K562 (cell line): ENCODE data around the gene TDRD10. TPM values are rescaled to one million over a fixed set of nuclear protein-coding genes. Genes with fewer than 3 reads are reported as not detected.

Source experiments
- BMI1 ChIP-seq: fragments of 150-350 bp; IDR thresholded peaks from 2 replicates; pipeline ENCODE4 v1.6.1; 2014; ENCODE audit warnings: low read length
- CBFA2T2 ChIP-seq: fragments of 450-650 bp; conservative IDR thresholded peaks from 2 replicates; pipeline ENCODE4 v1.6.1; 2017; ENCODE audit warnings: mild to moderate bottlenecking
- ELF1 ChIP-seq: fragments of 200-800 bp; sonication (Bioruptor generic); IDR thresholded peaks from 2 replicates; pipeline ENCODE4 v1.6.1; 2016; ENCODE audit warnings: missing genetic modification characterization, missing compliant biosample characterization
- ETV6 ChIP-seq, 3 experiments: fragments of 150-350 bp in 1 of 3; sonication (generic) in 1 of 3; formaldehyde crosslinking in 1 of 3; IDR thresholded peaks; 2 replicates each; pipeline versions ENCODE4 v1.6.1 to v1.8.0; 2014 to 2022; ENCODE audit warnings: borderline replicate concordance in 2 of 3, low read depth in 2 of 3, antibody characterized with exemption in 1 of 3, low read length in 1 of 3, mild to moderate bottlenecking in 1 of 3, missing genetic modification reagents in 1 of 3
- POU5F1 ChIP-seq: fragments of 150-350 bp; IDR thresholded peaks from 2 replicates; pipeline ENCODE4 v1.6.1; 2014; ENCODE audit warnings: borderline replicate concordance, low read length, low read depth, mild to moderate bottlenecking; ENCODE audit not compliant: partially characterized antibody
- SIX5 ChIP-seq, 2 experiments: IDR thresholded peaks; 2 replicates each; pipeline ENCODE4 v1.6.1; 2011; ENCODE audit warnings: low read length in 2 of 2, borderline replicate concordance in 1 of 2, low read depth in 1 of 2, mild to moderate bottlenecking in 1 of 2, moderate library complexity in 1 of 2; ENCODE audit not compliant: insufficient read depth in 1 of 2
- SRF ChIP-seq, 2 experiments: fragments of 250-450, 450-650 bp in 1 of 2; sonication (Bioruptor Pico) in 1 of 2; sonication (generic) in 1 of 2; formaldehyde crosslinking; IDR thresholded peaks; 2 replicates each; pipeline versions ENCODE4 v1.5.0 to v1.5.1; 2020 to 2022; ENCODE audit warnings: mild to moderate bottlenecking in 1 of 2, missing genetic modification reagents in 1 of 2
- TCF7 ChIP-seq: sonication (generic); IDR thresholded peaks from 2 replicates; pipeline ENCODE4 v1.6.1; 2016; ENCODE audit warnings: antibody characterized with exemption, borderline replicate concordance
- ZNF224 ChIP-seq: sonication (generic); formaldehyde crosslinking; IDR thresholded peaks from 2 replicates; pipeline ENCODE4 v1.8.0; 2022; ENCODE audit warnings: mild to moderate bottlenecking, missing genetic modification reagents
- polyA plus RNA-seq, 8 experiments: library from polyadenylated mRNA; depleted of rRNA in 4 of 8; stranded (reverse) in 5 of 8; unstranded in 3 of 8; fragments of >200 nt; fragmentation: Nextera tagmentation in 2 of 8; fragmentation: Illumina TruSeq in 1 of 8; extraction: Ambion mirVana in 2 of 8; extraction: Trizol in 1 of 8; gene quantifications; 2 replicates each; pipeline versions ENCODE4 v1.2.1 to v1.2.3, GENCODE V29; 2011 to 2014; ENCODE audit warnings: inconsistent platforms in 1 of 8, missing spikeins in 1 of 8
- total RNA-seq, 7 experiments: library from RNA; depleted of rRNA in 6 of 7; stranded (reverse); fragments of >200 nt in 6 of 7; fragmentation: Illumina TruSeq in 2 of 7; extraction: Trizol in 2 of 7; gene quantifications; 2 replicates each; pipeline versions ENCODE4 v1.2.1 to v1.2.3, GENCODE V29; 2011 to 2021; ENCODE audit warnings: low replicate concordance in 1 of 7
- TF ChIP-seq, protein P1 (sequence below): fragments of 450-650 bp; formaldehyde crosslinking; conservative IDR thresholded peaks from 2 replicates; pipeline ENCODE4 v1.4.0; 2022; ENCODE audit warnings: mild to moderate bottlenecking, missing genetic modification characterization
- TF ChIP-seq, protein P2 (sequence below), 2 experiments: fragments of 450-650 bp; formaldehyde crosslinking in 1 of 2; IDR thresholded peaks; 2 replicates each; pipeline versions ENCODE4 v1.4.0 to v1.6.1; 2014 to 2020; ENCODE audit warnings: mild to moderate bottlenecking in 2 of 2, borderline replicate concordance in 1 of 2, low read depth in 1 of 2
- TF ChIP-seq, protein P3 (sequence below): fragments of 250-450 bp; sonication (Bioruptor Pico); IDR thresholded peaks from 2 replicates; pipeline ENCODE4 v1.4.0; 2020

The TDRD10 gene
- total and polyA plus RNA-seq, 9 of the 15 experiments (the other 6 are each of a cell fraction or from before 2014, with no cell fraction given): not detected

DNA sequence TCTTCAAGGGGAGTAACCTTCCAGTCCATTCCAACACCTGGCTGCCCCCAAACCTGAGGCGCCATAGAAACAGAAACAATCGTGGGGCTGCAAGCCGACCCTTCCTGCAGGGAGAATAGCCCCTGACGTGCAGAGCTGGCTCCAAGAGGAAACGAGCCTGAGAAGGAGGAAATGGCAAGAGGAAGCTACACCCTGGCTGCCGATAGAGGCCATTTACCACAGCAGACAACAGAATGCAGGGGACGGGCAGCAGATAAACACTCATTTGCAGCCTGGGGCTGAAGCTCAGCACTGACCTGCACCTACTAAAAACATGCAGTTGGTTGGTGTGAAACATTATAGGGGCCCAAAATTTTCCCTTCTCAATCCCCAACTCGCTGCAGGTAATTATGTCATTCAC, 8.7 kb upstream of the TDRD10 start (continued):
- TF ChIP-seq, protein P1, sequence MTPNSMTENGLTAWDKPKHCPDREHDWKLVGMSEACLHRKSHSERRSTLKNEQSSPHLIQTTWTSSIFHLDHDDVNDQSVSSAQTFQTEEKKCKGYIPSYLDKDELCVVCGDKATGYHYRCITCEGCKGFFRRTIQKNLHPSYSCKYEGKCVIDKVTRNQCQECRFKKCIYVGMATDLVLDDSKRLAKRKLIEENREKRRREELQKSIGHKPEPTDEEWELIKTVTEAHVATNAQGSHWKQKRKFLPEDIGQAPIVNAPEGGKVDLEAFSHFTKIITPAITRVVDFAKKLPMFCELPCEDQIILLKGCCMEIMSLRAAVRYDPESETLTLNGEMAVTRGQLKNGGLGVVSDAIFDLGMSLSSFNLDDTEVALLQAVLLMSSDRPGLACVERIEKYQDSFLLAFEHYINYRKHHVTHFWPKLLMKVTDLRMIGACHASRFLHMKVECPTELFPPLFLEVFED (CRISPR knock-in tag): no peak
- TF ChIP-seq SIX5 (IDR thresholded peaks at IDR 0.05; ENCODE audit: borderline replicate concordance in 1 of 2, insufficient read depth in 1 of 2, low read depth in 1 of 2, low read length in 2 of 2) (no peak), BMI1 (no peak), POU5F1 (no peak), ELF1 (tag) (peak; percentile 17; the same call in 1 of the 2 replicates), TCF7 (no peak), SRF (CRISPR knock-in tag; IDR thresholded peaks at IDR 0.05) (no peak), ZNF224 (CRISPR knock-in tag) (no peak), ETV6 (IDR thresholded peaks at IDR 0.05; ENCODE audit: borderline replicate concordance in 1 of 2, low read depth in 2 of 2, low read length in 1 of 2) (peak; percentile 88 to 96; a peak in 3 of 4 replicates), ETV6 (CRISPR knock-in tag; IDR thresholded peaks at IDR 0.05; ENCODE audit: borderline replicate concordance) (no peak), CBFA2T2 (no peak)
- TF ChIP-seq, protein P2, sequence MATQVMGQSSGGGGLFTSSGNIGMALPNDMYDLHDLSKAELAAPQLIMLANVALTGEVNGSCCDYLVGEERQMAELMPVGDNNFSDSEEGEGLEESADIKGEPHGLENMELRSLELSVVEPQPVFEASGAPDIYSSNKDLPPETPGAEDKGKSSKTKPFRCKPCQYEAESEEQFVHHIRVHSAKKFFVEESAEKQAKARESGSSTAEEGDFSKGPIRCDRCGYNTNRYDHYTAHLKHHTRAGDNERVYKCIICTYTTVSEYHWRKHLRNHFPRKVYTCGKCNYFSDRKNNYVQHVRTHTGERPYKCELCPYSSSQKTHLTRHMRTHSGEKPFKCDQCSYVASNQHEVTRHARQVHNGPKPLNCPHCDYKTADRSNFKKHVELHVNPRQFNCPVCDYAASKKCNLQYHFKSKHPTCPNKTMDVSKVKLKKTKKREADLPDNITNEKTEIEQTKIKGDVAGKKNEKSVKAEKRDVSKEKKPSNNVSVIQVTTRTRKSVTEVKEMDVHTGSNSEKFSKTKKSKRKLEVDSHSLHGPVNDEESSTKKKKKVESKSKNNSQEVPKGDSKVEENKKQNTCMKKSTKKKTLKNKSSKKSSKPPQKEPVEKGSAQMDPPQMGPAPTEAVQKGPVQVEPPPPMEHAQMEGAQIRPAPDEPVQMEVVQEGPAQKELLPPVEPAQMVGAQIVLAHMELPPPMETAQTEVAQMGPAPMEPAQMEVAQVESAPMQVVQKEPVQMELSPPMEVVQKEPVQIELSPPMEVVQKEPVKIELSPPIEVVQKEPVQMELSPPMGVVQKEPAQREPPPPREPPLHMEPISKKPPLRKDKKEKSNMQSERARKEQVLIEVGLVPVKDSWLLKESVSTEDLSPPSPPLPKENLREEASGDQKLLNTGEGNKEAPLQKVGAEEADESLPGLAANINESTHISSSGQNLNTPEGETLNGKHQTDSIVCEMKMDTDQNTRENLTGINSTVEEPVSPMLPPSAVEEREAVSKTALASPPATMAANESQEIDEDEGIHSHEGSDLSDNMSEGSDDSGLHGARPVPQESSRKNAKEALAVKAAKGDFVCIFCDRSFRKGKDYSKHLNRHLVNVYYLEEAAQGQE (IDR thresholded peaks at IDR 0.05; ENCODE audit: borderline replicate concordance): no peak
- TF ChIP-seq, protein P2 (CRISPR knock-in tag; IDR thresholded peaks at IDR 0.05; ENCODE audit: low read depth): no peak
- TF ChIP-seq, protein P3, sequence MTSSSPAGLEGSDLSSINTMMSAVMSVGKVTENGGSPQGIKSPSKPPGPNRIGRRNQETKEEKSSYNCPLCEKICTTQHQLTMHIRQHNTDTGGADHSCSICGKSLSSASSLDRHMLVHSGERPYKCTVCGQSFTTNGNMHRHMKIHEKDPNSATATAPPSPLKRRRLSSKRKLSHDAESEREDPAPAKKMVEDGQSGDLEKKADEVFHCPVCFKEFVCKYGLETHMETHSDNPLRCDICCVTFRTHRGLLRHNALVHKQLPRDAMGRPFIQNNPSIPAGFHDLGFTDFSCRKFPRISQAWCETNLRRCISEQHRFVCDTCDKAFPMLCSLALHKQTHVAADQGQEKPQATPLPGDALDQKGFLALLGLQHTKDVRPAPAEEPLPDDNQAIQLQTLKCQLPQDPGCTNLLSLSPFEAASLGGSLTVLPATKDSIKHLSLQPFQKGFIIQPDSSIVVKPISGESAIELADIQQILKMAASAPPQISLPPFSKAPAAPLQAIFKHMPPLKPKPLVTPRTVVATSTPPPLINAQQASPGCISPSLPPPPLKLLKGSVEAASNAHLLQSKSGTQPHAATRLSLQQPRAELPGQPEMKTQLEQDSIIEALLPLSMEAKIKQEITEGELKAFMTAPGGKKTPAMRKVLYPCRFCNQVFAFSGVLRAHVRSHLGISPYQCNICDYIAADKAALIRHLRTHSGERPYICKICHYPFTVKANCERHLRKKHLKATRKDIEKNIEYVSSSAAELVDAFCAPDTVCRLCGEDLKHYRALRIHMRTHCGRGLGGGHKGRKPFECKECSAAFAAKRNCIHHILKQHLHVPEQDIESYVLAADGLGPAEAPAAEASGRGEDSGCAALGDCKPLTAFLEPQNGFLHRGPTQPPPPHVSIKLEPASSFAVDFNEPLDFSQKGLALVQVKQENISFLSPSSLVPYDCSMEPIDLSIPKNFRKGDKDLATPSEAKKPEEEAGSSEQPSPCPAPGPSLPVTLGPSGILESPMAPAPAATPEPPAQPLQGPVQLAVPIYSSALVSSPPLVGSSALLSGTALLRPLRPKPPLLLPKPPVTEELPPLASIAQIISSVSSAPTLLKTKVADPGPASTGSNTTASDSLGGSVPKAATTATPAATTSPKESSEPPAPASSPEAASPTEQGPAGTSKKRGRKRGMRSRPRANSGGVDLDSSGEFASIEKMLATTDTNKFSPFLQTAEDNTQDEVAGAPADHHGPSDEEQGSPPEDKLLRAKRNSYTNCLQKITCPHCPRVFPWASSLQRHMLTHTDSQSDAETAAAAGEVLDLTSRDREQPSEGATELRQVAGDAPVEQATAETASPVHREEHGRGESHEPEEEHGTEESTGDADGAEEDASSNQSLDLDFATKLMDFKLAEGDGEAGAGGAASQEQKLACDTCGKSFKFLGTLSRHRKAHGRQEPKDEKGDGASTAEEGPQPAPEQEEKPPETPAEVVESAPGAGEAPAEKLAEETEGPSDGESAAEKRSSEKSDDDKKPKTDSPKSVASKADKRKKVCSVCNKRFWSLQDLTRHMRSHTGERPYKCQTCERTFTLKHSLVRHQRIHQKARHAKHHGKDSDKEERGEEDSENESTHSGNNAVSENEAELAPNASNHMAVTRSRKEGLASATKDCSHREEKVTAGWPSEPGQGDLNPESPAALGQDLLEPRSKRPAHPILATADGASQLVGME: no peak
